ENCODE measurements around the gene TMEM37. TPM values are rescaled to one million over a fixed set of nuclear protein-coding genes. Genes with fewer than 3 reads are reported as not detected.

TMEM37 gene
- total and polyA plus RNA-seq, 2 of the 13 experiments (the other 11 are each of a cell fraction or from before 2014, with no cell fraction given) = 37.7 to 115 TPM

GRCh38 chr2:119438128-119438656, 6.5 kb downstream of the TMEM37 start (continued):
- TF ChIP-seq HNF1A (IDR thresholded peaks at IDR 0.05; ENCODE audit: low read depth) = peak; percentile 100
- peak; percentile 99 for TF ChIP-seq HNF1A (CRISPR knock-in tag; IDR thresholded peaks at IDR 0.05; ENCODE audit: borderline replicate concordance)
- no peak for TF ChIP-seq TRIM22 (IDR thresholded peaks at IDR 0.05)
- TF ChIP-seq RERE (CRISPR knock-in tag; IDR thresholded peaks at IDR 0.05; ENCODE audit: low read depth) = 0 out of 2 replicates have a peak, but pooled peaks have one; percentile 38
- TF ChIP-seq ZNF639 (CRISPR knock-in tag; conservative IDR thresholded peaks at IDR 0.05) = peak; percentile 70; the same call in 1 of the 2 replicates
- TF ChIP-seq ZNF30 (CRISPR knock-in tag; IDR thresholded peaks at IDR 0.05) = 0 out of 2 replicates have a peak, but pooled peaks have one; percentile 29
- peak; percentile 86 for TF ChIP-seq YY1 (IDR thresholded peaks at IDR 0.05; ENCODE audit: insufficient read depth, insufficient replicate concordance, low read depth, low read length)
- peak; percentile 67; the same call in 1 of the 2 replicates for TF ChIP-seq NCOR1 (IDR thresholded peaks at IDR 0.05; ENCODE audit: borderline replicate concordance, low read length)
- TF ChIP-seq ZBTB43 (CRISPR knock-in tag; conservative IDR thresholded peaks at IDR 0.05) = 0 out of 2 replicates have a peak, but pooled peaks have one; percentile 31
- TF ChIP-seq HDAC1 (CRISPR knock-in tag; IDR thresholded peaks at IDR 0.05) = no peak; the same call in 1 of the 2 replicates
- 0 out of 2 replicates have a peak, but pooled peaks have one; percentile 9 for TF ChIP-seq ZNF709 (CRISPR knock-in tag; IDR thresholded peaks at IDR 0.05)
- no peak for TF ChIP-seq ZNF136 (CRISPR knock-in tag; IDR thresholded peaks at IDR 0.05; ENCODE audit: low read depth)
- TF ChIP-seq DMAP1 (CRISPR knock-in tag; IDR thresholded peaks at IDR 0.05) = peak; percentile 73; the same call in 1 of the 2 replicates
- 0 out of 2 replicates have a peak, but pooled peaks have one; percentile 60 for TF ChIP-seq KDM3A (CRISPR knock-in tag; IDR thresholded peaks at IDR 0.05; ENCODE audit: low read depth)

Measured in HepG2 (cell line).